ENCODE results near the gene EFTUD2. TPM values are rescaled to one million over a fixed set of nuclear protein-coding genes. Genes with fewer than 3 reads are reported as not detected.
A peak's percentile ranks its signal among the peaks of the same experiment; 100 is the strongest.

EFTUD2 gene
- polyA plus RNA-seq, 3 donors: 124 to 134 (median 133) TPM

GRCh38 chr17:44889003-44889402, 10.2 kb downstream of the EFTUD2 start:
- DNase-seq (ENCODE audit: low read depth in 3 of 3, low spot score in 2 of 3): no peak

GRCh38 chr17:44887971-44888954, 11.0 kb downstream of the EFTUD2 start:
- DNase-seq (ENCODE audit: low read depth in 3 of 3, low spot score in 2 of 3): no peak

DNA sequence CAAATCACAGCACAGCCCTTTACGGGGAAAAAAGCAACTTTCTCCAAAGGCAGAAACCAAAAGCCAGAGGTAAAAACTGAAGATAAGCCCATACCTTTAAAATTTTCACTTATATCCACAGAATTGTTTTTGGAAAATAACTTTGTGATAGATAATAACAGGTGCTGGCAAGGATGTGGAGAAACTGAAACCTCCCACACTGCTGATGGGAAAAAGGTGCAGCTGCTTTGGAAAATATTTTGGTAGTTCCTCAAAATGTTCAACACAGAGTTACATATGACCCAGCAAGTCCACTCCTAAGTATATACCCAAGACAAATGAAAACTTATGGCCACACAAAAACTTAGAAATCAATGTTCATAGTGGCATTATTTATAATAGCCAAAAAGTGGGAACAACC, 12.2 kb downstream of the EFTUD2 start:
- DNase-seq (ENCODE audit: low read depth in 3 of 3, low spot score in 2 of 3): no peak

DNA sequence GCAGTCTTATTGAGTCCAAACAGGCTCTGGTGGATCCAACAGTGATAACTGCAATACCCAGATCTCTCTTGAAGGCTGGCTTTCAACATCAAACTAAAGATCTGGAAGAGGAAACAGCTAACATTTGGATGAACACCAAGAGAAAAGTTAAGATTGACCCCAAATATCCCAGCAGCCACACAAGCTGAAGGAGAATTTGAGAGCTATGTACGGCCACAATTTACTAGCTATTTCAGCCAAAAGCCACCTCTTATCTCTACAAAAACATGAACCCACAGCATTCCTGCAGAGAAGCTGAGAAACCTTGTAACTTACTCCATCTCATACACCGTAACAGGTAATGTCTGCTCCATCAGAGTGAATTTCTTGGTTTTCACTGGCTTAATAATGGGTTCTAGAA, 14.3 kb downstream of the EFTUD2 start:
- DNase-seq (ENCODE audit: low read depth in 3 of 3, low spot score in 2 of 3): no peak

- DNase-seq (ENCODE audit: low read depth in 3 of 3, low spot score in 2 of 3): no peak
Observed at GRCh38 chr17:44881145-44881544, 18.1 kb downstream of the EFTUD2 start.

DNA sequence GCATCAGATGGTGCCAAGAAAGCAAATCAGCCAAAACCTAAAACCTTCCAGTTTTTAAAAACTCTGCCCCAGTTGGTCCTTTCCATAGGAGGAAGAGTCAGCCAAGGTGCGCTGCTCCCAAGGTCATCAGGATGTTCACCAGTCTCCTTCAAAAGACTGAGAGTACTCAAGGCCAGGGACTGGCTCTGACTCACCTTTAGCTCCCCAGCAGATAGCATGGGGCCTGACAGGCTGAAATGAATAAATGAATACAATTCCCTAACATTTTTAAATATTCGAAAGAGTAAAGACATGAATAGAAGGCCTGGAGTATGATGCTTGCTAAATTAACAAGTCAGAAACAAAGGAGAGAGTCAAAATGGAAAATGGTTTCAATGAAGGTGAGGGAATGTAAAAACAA, 19.2 kb downstream of the EFTUD2 start:
- no peak for DNase-seq (ENCODE audit: low read depth in 3 of 3, low spot score in 2 of 3)

DNA sequence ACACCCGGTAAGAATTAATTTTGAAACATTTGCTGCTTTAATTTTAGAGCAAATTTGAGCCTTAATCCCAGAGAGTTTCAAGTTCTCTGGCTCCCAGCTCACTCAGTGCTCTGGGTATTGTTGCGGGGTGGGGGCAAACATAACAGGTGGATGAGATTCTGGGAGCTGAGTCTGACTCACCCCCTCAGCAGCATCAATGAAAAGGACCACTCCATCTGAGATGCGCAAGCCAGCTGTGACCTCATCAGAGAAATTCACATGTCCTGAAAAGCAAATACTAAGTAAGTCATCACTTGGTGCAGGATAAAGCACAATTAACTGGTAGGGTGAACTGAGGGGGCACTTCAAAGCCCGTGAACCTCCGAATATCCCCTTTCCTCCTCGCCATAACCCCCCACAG, 19.9 kb downstream of the EFTUD2 start:
- no peak for DNase-seq (ENCODE audit: low read depth in 3 of 3, low spot score in 2 of 3)

DNA sequence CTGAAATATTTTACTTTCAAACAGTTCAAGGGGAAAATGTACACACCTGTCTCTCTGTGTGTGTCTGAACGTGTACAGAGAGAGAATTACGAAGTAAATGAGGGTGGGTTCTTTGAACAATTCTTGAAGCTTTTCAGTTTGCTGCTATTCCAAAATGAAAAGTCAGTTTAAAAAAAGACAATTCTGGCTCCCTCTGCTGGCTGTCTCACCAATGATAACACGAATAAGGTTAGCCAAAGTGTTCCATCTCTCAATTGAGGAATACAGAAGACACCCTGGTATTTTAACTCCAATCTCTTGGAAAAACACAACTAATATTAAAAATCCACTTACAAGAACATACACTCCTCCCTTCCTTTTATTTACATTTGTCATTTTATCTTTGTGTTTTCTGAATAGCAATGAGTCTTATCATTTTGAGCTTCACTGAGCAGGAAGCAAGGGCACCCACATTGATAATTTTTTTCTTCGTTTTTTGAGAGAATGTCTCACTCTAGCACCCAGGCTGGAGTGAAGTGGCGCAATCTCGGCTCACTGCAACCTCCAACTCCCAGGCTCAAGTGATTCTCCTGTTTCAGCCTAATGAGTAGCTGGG, 20.5 kb downstream of the EFTUD2 start:
- DNase-seq (ENCODE audit: low read depth in 3 of 3, low spot score in 2 of 3): no peak

DNA sequence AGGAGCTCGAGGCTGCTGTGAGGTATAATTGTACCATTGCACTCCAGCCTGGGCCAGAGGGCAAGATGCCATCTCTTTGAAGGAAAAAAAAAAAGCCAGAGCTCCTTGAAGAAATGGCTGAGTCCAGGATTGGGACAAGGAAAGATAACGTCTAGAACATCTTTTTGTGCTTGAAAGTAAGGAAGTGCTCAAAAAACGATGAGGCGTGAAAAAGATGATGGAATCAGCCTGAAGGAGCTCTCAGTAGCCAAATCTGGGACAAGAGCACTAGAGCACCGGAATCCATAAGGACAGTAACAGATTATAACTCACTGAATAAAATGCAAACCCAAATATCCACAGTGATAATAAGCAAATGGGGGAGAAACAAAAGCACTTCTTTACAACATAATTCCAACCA, 22.1 kb downstream of the EFTUD2 start:
- no peak for DNase-seq (ENCODE audit: low read depth in 3 of 3, low spot score in 2 of 3)

- DNase-seq (ENCODE audit: low read depth in 3 of 3, low spot score in 2 of 3): no peak
Observed at GRCh38 chr17:44875761-44876160, 23.5 kb downstream of the EFTUD2 start.

DNA sequence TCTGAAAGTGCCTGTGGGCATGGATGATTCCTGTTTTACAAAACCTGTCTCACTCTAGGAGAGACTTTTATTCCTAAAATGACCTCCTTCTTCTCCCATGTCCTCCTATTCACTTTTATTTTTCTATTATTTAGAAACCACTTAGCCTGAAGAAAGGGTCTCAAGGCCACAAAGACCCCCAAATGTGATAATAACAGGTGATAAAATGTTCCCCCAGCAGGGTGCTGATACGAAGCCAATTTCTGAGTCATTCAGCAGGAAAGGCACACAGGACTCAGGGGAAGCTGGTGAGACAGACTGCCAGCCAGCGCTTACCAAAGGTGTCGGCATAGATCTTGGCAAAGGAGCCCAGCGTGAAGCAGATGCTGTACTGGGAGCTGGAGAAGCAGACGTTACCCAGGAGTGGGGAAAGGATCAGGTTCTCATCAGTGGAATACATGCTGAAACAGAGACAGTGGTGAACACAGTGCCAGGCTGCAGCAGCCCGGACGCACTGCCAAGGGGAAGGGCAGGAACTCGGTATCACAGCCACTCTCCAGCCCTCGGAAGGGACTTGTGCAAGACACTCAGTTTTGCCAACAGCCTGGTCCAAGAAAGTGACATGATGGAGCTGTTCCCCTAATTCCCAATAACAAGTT, 27.0 kb downstream of the EFTUD2 start:
- no peak for DNase-seq (ENCODE audit: low read depth in 3 of 3, low spot score in 2 of 3)

- DNase-seq (ENCODE audit: low read depth in 3 of 3, low spot score in 2 of 3): no peak
Observed at GRCh38 chr17:44871556-44871955, 27.7 kb downstream of the EFTUD2 start.

- DNase-seq (ENCODE audit: low read depth in 3 of 3, low spot score in 2 of 3): no peak
Observed at GRCh38 chr17:44867841-44868240, 31.4 kb downstream of the EFTUD2 start.

GRCh38 chr17:44865931-44866330, 33.3 kb downstream of the EFTUD2 start:
- no peak for DNase-seq (ENCODE audit: low read depth in 3 of 3, low spot score in 2 of 3)

DNA sequence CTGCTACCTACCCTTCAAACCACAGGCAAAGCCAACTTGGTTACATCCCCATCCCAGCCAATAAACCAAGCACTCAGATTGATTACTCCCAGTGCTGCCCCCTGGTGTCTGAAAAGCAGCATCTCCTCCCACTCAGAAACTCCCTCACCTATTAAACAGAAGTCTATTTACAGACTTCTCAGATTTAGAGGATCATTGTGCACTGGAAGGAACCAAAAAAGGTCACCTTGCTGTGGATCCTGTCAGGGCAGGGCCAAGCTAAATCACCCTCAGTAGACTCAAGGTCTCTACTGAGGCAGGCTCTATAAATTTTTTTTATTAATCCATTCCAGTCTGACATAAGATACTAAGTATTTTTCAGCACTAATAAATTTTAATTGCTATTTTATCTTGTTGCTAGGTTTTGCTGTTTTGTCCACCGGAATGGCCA, 34.0 kb downstream of the EFTUD2 start:
- DNase-seq (ENCODE audit: low read depth in 3 of 3, low spot score in 2 of 3): peak; percentile 53 to 60 (median 57)

GRCh38 chr17:44864831-44865230, 34.4 kb downstream of the EFTUD2 start:
- DNase-seq (ENCODE audit: low read depth in 3 of 3, low spot score in 2 of 3): no peak

GRCh38 chr17:44863061-44863918, 36.0 kb downstream of the EFTUD2 start:
- DNase-seq (ENCODE audit: low read depth in 3 of 3, low spot score in 2 of 3): no peak

DNA sequence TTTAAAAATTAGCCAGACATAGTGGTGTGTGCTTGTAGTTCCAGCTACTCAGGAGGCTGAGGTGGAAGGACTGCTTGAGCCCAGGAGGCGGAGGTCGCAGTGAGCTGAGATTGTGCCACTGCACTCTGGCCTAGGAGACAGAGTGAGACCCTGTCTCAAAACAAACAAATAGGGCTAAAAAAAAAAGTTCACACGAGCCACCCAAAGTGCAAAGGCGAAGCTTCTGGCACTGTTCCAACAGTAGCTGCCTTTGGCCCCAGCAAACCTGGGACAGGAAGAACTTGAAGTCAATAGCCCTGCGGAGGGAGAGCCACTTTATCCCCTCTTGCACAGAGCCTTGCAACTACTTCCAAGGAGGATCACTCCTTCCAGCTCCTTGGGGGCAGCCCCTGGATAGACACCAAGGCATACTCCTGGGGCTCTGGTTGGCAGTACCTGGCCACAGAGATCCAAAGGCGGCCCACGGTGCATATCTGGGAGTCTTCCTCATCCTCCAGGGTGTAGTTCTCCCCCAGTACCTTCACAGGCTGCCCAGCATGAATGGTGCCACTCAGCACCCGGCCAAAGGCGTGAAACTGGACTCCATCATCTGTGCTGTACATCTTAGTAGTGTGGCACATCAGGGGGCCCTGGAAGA, 36.8 kb downstream of the EFTUD2 start:
- DNase-seq (ENCODE audit: low read depth in 3 of 3, low spot score in 2 of 3): no peak

DNA sequence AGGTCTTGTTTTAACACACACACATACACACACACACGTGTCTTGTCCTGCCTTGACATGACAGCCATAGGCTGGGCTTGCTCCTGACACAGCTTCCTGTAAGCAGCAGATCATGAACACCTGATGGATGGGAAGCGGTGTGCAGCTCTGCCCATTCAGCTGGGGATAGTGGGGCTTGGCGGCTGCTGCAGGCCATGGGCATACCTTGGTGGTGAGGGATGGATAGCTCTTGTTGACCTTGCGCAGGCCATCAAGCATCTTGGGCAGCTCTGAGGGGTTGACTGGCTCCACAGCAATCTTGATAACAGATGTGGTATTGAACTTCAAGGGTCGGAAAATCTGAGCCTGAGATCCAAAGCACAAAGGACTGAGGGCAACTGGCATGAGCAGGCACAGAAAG, 39.5 kb downstream of the EFTUD2 start:
- DNase-seq (ENCODE audit: low read depth in 3 of 3, low spot score in 2 of 3): no peak

- peak in 1 of 3 donors; percentile 29 for DNase-seq (ENCODE audit: low read depth in 3 of 3, low spot score in 2 of 3)
Observed at GRCh38 chr17:44854192-44854591, 45.1 kb downstream of the EFTUD2 start.
